ENCODE data around the gene MYO1D.

- no peak for TF ChIP-seq CTCF (IDR thresholded peaks at IDR 0.05)
- no peak for TF ChIP-seq EP300 (IDR thresholded peaks at IDR 0.05)
- TF ChIP-seq POLR2A (IDR thresholded peaks at IDR 0.05): no peak
Observed at GRCh38 chr17:32688221-32688620, 188.7 kb downstream of the MYO1D start.
